HG03064 (cell line): ENCODE measurements around the gene PPFIA2.
A peak's percentile ranks its signal among the peaks of the same experiment; 100 is the strongest.
"Not testable (repeated sequence)": the region's sequence is repeated elsewhere in the genome, so short reads cannot be mapped to it uniquely, and the experiment has no call there.

ENCODE experiments used
- ATAC-seq: cut with Tn5 transposase; IDR thresholded peaks from one replicate; pipeline ENCODE4 v1.9.1; 2021; ENCODE audit warnings: low read depth; ENCODE audit not compliant: unreplicated experiment

Gene PPFIA2

DNA sequence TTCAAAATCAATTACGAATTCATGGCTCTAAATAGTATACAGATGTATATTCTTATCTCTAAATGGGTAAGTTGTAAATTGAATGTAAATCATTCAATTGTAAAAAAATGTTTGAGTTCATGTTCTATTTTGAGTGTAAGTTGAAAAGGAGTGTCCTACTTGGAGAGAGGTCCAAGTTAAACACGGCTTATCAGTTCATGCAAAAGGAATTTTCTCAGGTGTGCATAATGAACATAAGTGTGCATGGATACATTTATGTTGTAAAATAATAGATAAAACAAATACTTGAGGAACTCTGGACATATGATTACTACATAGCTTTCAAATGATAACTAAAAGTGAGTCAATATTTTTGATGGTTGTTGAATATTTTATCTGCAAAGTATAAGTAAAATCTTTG lies 79.5 kb downstream of the PPFIA2 start:
- no peak for ATAC-seq

DNA sequence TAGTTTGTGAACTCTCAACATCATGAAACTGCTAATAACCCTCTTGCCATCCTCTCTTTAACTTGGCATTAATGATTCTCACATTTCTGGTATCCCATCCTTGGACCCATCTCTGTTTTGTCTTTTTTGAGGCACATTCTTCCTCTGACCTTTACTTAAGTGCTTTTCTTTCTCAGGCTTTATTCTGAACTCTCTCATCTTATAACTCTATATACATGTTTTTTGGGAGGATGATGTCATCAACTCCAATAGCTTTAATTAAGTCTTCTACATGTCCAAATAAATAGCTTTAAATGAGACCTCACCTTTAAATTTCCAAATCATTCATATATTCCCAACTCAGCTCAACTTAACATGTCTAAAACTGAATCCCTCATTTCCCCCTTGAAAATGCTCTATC lies 88.4 kb downstream of the PPFIA2 start:
- ATAC-seq = no peak

DNA sequence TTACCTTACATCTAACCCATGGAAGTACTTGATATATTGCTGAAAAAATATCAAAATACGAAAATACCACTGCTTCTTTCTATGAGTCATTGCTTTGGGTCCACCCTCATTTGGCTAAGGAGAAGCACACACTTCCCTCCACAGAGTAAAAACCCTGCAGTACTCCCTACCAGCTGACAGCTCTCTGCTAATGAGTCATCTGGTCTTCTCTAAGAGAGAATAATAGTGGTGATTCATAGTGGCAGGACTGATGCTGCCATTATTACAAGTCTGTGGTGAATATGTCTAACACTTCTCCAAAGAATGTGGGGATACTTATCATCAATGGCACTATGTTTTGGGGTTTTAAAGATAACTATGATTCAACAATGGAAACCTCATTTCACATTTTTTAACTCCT lies 90.7 kb downstream of the PPFIA2 start:
- ATAC-seq = peak; percentile 93

DNA sequence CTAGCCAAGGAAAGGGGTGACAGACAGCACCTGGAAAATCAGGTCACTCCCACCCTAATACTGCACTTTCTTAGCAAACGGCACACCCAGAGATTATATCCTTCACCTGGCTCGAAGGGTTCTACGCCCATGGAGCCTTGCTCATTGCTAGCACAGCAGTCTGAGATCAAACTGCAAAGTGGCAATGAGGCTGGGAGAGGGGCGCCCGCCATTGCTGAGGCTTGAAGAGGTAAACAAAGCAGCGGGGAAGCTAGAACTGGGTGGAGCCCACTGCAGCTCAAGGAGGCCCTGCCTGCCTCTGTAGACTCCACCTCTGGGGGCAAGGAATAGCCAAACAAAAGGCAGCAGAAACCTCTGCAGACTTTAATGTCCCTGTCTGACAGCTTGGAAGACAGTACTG lies 99.8 kb downstream of the PPFIA2 start:
- ATAC-seq = not testable (repeated sequence)

DNA sequence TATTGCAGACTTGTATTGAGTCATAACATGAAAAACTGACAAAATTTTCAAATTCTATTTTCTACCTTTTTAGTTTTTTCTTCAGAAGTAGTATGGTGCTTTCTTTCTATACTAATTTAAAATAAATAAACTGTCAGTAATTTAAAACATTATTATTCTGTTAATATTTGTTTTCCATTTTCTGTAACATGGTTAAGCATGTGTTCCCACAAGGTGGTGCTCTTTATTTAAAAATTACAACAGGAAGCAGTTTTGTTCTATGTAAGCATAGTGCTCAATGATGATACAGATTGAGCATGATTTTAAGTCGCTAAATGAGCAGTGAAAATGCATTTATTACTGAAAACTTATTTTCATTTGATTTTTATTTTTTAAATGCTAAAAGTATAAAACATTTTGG lies 114.6 kb downstream of the PPFIA2 start:
- no peak for ATAC-seq

GRCh38 chr12:81639196-81639595 lies 120.0 kb downstream of the PPFIA2 start:
- no peak for ATAC-seq

GRCh38 chr12:81633127-81633526 lies 126.0 kb downstream of the PPFIA2 start:
- ATAC-seq = no peak

DNA sequence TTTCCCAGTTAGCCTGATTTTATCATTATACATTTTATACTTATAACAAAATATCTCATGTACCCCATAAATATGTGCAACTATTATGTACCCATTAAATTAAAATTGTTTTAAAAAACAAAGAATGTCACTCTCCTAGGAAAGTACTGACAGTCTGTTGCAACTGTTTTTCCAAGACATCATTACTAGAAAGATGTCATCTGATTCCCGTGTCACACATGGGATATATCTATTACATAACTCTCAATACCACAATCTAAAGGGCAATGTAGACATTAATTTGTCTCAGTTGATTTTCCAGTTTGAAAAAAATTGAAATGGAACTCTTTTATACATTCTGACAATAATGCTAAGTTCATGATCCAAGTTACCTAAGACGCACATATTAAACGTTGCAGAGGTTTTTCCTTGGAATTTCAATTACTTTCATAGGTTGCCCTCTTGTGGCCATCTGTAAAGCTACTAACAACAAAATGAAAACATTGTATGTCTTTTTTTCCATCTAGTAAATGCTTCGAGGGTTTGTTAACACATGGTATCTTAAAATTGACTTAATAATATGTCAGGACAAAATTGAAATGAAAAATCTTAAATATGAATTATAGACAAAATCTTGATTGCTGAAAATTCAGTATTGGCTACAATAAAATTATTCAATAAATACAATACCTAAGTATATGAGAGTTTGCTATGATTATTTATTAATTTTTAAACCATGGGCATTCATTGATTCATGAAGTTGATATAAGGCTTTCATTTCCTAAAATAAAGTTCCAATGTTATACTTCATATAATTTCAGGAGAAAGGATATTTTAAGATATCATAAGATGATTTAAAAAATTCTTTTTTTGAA lies 131.6 kb downstream of the PPFIA2 start:
- no peak for ATAC-seq

DNA sequence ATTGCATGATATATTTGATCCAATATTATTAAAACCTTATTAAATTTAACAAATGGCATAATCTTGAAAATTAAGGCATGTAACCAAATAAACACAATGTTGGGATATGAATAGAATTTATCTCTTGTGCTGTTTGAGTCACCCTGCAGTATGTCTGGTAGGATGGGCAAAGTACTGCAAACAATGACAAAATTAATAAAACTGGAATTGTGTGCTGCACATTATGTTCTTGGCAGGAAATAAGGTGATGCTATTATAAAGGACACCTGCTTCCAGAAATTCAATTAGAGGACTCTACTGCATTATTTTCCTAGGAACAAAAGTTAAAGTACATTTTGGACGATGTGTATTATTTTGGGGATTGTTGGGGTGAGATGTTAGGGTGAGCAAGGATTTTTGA lies 132.7 kb downstream of the PPFIA2 start:
- no peak for ATAC-seq

GRCh38 chr12:81617915-81618314 lies 141.2 kb downstream of the PPFIA2 start:
- no peak for ATAC-seq

GRCh38 chr12:81615026-81615588 lies 144.0 kb downstream of the PPFIA2 start:
- no peak for ATAC-seq

- no peak for ATAC-seq
Observed at GRCh38 chr12:81610955-81611889, 147.9 kb downstream of the PPFIA2 start.

DNA sequence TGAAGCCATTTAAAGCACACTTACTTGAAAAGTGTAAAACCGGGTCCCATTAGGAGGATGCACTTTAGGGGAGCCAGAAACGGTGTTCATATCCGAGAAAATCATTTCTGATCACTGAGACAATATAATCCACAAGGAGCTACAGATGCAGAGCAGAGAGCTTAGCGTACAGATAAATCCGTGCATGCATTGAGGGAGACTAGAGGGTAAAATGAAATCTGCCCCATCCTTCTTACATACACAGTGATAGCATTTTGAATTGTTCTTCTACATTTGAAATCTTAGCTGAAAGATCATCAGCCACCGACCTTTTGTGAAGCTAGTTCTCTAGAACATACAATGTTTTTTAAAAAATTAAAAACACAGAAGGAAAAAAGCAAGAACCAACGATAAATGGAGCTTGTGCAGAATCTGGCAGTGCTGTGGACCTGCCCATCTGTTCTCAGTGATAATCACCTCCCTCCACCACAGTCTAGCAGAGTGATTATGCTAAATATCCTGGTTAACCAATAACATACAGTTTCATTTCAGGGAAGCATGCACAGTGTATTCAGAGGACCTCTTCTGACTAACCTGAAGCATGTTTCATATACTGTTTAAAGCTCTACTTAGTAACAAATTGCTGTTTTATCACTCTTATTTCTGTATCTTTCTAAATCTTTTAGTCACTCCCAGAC lies 161.1 kb downstream of the PPFIA2 start:
- ATAC-seq = no peak

- ATAC-seq = no peak
Observed at GRCh38 chr12:81596558-81596957, 162.6 kb downstream of the PPFIA2 start.

GRCh38 chr12:81591256-81591655 lies 167.9 kb downstream of the PPFIA2 start:
- no peak for ATAC-seq

GRCh38 chr12:81590703-81591102 lies 168.4 kb downstream of the PPFIA2 start:
- ATAC-seq = not testable (repeated sequence)

DNA sequence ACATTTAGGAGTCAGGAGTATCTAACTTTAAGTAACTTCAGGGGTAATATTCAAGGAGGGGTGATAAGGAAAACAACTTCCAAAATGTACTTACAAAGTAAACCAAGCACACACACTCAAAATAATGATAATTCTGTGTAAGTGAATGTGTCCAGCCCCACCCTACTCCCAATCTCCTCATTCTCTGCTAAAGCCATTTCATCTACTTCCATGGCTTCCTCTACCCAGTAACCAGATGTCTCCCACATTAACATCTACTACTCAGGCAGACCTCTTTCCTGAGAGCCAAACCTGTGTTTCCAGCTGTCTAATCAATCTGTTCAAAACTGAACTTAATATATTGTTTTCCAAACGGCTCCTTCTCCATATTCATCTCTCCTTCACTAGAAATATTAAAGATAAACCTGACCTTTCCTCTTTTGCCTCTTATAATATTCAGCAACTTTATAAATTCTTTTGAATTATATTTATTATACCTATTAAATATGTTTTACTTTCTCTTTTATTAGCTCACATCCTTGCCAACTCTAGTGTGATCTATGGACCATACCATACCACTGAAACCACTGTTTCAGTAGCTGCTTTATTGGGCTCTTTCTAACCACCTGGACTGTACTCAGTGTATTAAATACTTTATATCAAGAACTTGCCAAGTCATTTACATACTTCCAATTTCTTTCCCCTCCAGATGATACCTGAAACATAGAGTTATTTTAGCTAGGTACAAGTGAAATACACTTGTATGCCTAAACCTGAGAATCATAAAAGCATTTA lies 170.7 kb downstream of the PPFIA2 start:
- no peak for ATAC-seq

DNA sequence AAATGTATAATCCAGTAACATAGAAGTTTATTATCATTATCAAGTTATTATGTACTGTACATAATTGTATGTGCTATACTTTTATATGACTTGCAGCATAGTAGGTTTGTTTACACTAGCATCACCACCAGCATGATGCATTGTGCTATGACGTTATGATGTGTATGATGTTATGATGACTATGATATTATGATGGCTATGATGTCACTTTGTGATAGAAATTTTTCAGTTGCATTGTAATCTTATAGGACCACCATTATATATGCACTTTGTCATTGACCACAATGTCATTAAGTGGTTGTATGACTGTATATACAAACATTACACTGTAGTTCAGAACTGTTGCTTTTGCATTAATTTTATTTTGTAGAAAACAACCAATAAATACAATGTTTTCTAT lies 173.4 kb downstream of the PPFIA2 start:
- ATAC-seq = no peak

GRCh38 chr12:81573228-81573627 lies 185.9 kb downstream of the PPFIA2 start:
- no peak for ATAC-seq

- no peak for ATAC-seq
Observed at GRCh38 chr12:81572411-81572810, 186.7 kb downstream of the PPFIA2 start.
